Keratinocyte (primary cell): Measurements from ENCODE around the gene RAPGEFL1. TPM values are rescaled to one million over a fixed set of nuclear protein-coding genes. Genes with fewer than 3 reads are reported as not detected.

ENCODE experiments used
- DNase-seq: peaks from one replicate; pipeline ENCODE4 v3.0.0-alpha.2; 2011; ENCODE audit warnings: low read depth, missing footprints, low spot score
- FAIRE-seq: peaks from 2 replicates; lab custom pipeline; 2011; peaks lifted over from hg19 to GRCh38; lab: Jason Lieb, UNC
- H2AFZ ChIP-seq: 2 replicates; pipeline ENCODE4 v1.6.0; 2012; ENCODE audit warnings: low read length, control low read depth, inconsistent platforms; ENCODE audit not compliant: control insufficient read depth
- H3K27ac ChIP-seq: 2 replicates; pipeline ENCODE4 v1.5.1; 2011; ENCODE audit warnings: low read length; ENCODE audit not compliant: control insufficient read depth, insufficient read depth
- H3K27me3 ChIP-seq: 3 replicates; pipeline ENCODE4 v1.6.0; 2011; ENCODE audit warnings: low read length; ENCODE audit not compliant: control insufficient read depth, insufficient read depth; ENCODE audit errors: extremely low read depth
- H3K36me3 ChIP-seq, 2 experiments: 2 replicates in 1 of 2; 3 replicates in 1 of 2; pipeline ENCODE4 v1.5.1; 2011; ENCODE audit warnings: low read length in 2 of 2, mild to moderate bottlenecking in 1 of 2; ENCODE audit not compliant: control insufficient read depth in 2 of 2, insufficient read depth in 2 of 2; ENCODE audit errors: extremely low read depth in 1 of 2
- H3K4me1 ChIP-seq: 3 replicates; pipeline ENCODE4 v1.5.1; 2011; ENCODE audit warnings: low read length; ENCODE audit not compliant: control insufficient read depth, insufficient read depth; ENCODE audit errors: extremely low read depth
- H3K4me2 ChIP-seq: 3 replicates; pipeline ENCODE4 v1.6.0; 2011; ENCODE audit warnings: low read depth, low read length; ENCODE audit not compliant: control insufficient read depth, insufficient read depth; ENCODE audit errors: extremely low read depth
- H3K4me3 ChIP-seq, 3 experiments: fragments of 200-600 bp in 1 of 3; sonication (generic) in 1 of 3; 2 replicates in 2 of 3; 3 replicates in 1 of 3; pipeline ENCODE4 v1.5.1; 2011 to 2016; ENCODE audit warnings: low read length in 3 of 3, mild to moderate bottlenecking in 3 of 3, control low read depth in 2 of 3, inconsistent platforms in 1 of 3, low read depth in 1 of 3, mixed read lengths in 1 of 3, mixed run types in 1 of 3, moderate library complexity in 1 of 3; ENCODE audit not compliant: control insufficient read depth in 2 of 3, insufficient read depth in 2 of 3; ENCODE audit errors: extremely low read depth in 1 of 3
- H3K79me2 ChIP-seq: 2 replicates; pipeline ENCODE4 v1.6.0; 2012; ENCODE audit warnings: low read length; ENCODE audit not compliant: control insufficient read depth, insufficient read depth
- H3K9ac ChIP-seq: 3 replicates; pipeline ENCODE4 v1.6.0; 2011; ENCODE audit warnings: low read length; ENCODE audit not compliant: control insufficient read depth, insufficient read depth; ENCODE audit errors: extremely low read depth
- H3K9me1 ChIP-seq: 3 replicates; pipeline ENCODE4 v1.6.0; 2011; ENCODE audit warnings: low read length; ENCODE audit not compliant: control insufficient read depth, insufficient read depth; ENCODE audit errors: extremely low read depth
- H3K9me3 ChIP-seq: 2 replicates; pipeline ENCODE4 v1.5.1; 2012; ENCODE audit warnings: low read depth, low read length; ENCODE audit not compliant: control insufficient read depth
- H4K20me1 ChIP-seq: 3 replicates; pipeline ENCODE4 v1.6.0; 2011; ENCODE audit warnings: low read length; ENCODE audit not compliant: control insufficient read depth, insufficient read depth; ENCODE audit errors: extremely low read depth
- CTCF ChIP-seq, 3 experiments: IDR thresholded peaks in 1 of 3; conservative IDR thresholded peaks in 1 of 3; optimal IDR thresholded peaks in 1 of 3; 2 replicates in 2 of 3; 3 replicates in 1 of 3; pipeline versions ENCODE3 to v1.5.1; 2011; ENCODE audit warnings: low read length in 3 of 3, mild to moderate bottlenecking in 3 of 3, moderate library complexity in 2 of 3, control low read depth in 1 of 3, inconsistent platforms in 1 of 3; ENCODE audit not compliant: insufficient read depth in 2 of 3; ENCODE audit errors: extremely low read depth in 1 of 3
- EZH2 ChIP-seq: IDR thresholded peaks from one replicate; pipeline ENCODE4 v1.6.1; 2012; ENCODE audit warnings: inconsistent platforms, mild to moderate bottlenecking, low read length, moderate library complexity
- dilution Hi-C: fragments of 300-500 bp; cut with MboI; formaldehyde crosslinking; loops from one replicate; pipeline ENCODE4 v1.7.0; 2020; ENCODE audit warnings: low sequenced_read_pairs; ENCODE audit not compliant: extremely low pct_ligation_motif_present
- polyA plus RNA-seq, 5 experiments: library from polyadenylated mRNA; depleted of rRNA in 3 of 5; stranded (reverse) in 3 of 5; stranded (forward) in 1 of 5; unstranded in 1 of 5; fragments of >200 nt; gene quantifications; 1 replicate in 1 of 5; 2 replicates in 3 of 5; 3 replicates in 1 of 5; pipeline versions ENCODE4 v1.2.1 to v1.2.3, GENCODE V29; 2011 to 2012; ENCODE audit warnings: missing spikeins in 2 of 5, low read depth in 1 of 5, low replicate concordance in 1 of 5
- small RNA-seq, 3 experiments: library from RNA; depleted of rRNA; stranded (forward); fragments of <200 nt; gene quantifications; one replicate each; pipeline ENCODE3, GENCODE V24; 2012; ENCODE audit warnings: low read depth in 3 of 3, low replicate concordance in 1 of 3; ENCODE audit not compliant: insufficient read length in 3 of 3

Gene RAPGEFL1
- polyA plus RNA-seq, 1 donor (not counting 4 experiments of a cell fraction or from before 2014, with no cell fraction given), result 21.8 TPM

- H3K27ac ChIP-seq, result no peak overlapping the region
These were observed 67.0 kb downstream of the RAPGEFL1 start for GRCh38 chr17:40244255-40244654.

More at GRCh38 chr17:40244255-40244654, 67.0 kb downstream of the RAPGEFL1 start:
- Histone ChIP-seq H3K9ac (no peak overlapping the region), H3K9me3 (no peaks in the 10 kb centered on the region), H3K9me1 (no peaks in the 10 kb centered on the region), H4K20me1 (peaks cover 4% of the 10 kb centered on the region), H3K4me3 (no peak overlapping the region), H3K36me3 (peaks cover 3 to 4% of the 10 kb centered on the region in 2 experiments), H3K27me3 (no peaks in the 10 kb centered on the region), H2AFZ (no peak overlapping the region), H3K4me2 (no peak overlapping the region), H3K79me2 (peaks cover 82% of the 10 kb centered on the region), H3K4me1 (no peaks in the 10 kb centered on the region)
- TF ChIP-seq EZH2 (no peak), CTCF (optimal IDR thresholded peaks at IDR 0.05 in 1 of 3, IDR thresholded peaks at IDR 0.05 in 1 of 3, conservative IDR thresholded peaks at IDR 0.05 in 1 of 3; ENCODE audit: extremely low read depth in 1 of 3, insufficient read depth in 2 of 3, low read length in 3 of 3) (no peak)
- FAIRE-seq (no peak), DNase-seq (no peak)
- dilution Hi-C loops, result no loop called here

Small RNA genes within 50 kb of the gene (small RNA-seq; reads per million reads assigned to genes)
- 0 reads per million in 3 experiments for gene MIR6867

Other genes starting within 250 kb of the RAPGEFL1 start
- 22.0 to 91.4 TPM (median 36.3 TPM) in 3 replicates for gene ORMDL3, start 249.9 kb upstream of the RAPGEFL1 start, polyA plus RNA-seq
- not detected in 3 replicates for gene LRRC3C, start 249.7 kb upstream of the RAPGEFL1 start, polyA plus RNA-seq
- 5.0 to 9.8 TPM (median 8.5 TPM) in 3 replicates for gene GSDMA, start 214.5 kb upstream of the RAPGEFL1 start, polyA plus RNA-seq
- 97.1 to 169 TPM (median 108 TPM) in 3 replicates for gene PSMD3, start 196.7 kb upstream of the RAPGEFL1 start, polyA plus RNA-seq
- gene CSF3, start 162.0 kb upstream of the RAPGEFL1 start, polyA plus RNA-seq, result 0.19 to 0.84 TPM (median 0.76 TPM) in 3 replicates
- gene MED24, start 123.1 kb upstream of the RAPGEFL1 start, polyA plus RNA-seq, result 45.3 to 77.3 TPM (median 47.2 TPM) in 3 replicates
- 3.3 to 5.9 TPM (median 4.5 TPM) in 3 replicates for gene THRA, start 114.5 kb upstream of the RAPGEFL1 start, polyA plus RNA-seq
- 0.46 to 7.5 TPM (median 1.0 TPM) in 3 replicates for gene NR1D1, start 76.9 kb upstream of the RAPGEFL1 start, polyA plus RNA-seq
- gene MSL1, start 55.5 kb upstream of the RAPGEFL1 start, polyA plus RNA-seq, result 41.8 to 66.8 TPM (median 56.9 TPM) in 3 replicates
- gene CASC3, start 36.9 kb upstream of the RAPGEFL1 start, polyA plus RNA-seq, result 17.3 to 32.1 TPM (median 26.9 TPM) in 3 replicates
- 7.4 to 11.1 TPM (median 8.5 TPM) in 3 replicates for gene WIPF2, start 41.8 kb downstream of the RAPGEFL1 start, polyA plus RNA-seq
- 5.5 to 28.0 TPM (median 26.5 TPM) in 3 replicates for gene CDC6, start 110.4 kb downstream of the RAPGEFL1 start, polyA plus RNA-seq
- gene RARA, start 131.7 kb downstream of the RAPGEFL1 start, polyA plus RNA-seq, result 1.7 to 6.0 TPM (median 3.8 TPM) in 3 replicates
- gene GJD3, start 187.3 kb downstream of the RAPGEFL1 start, polyA plus RNA-seq, result not detected in 3 replicates
- 5.2 to 45.0 TPM (median 27.1 TPM) in 3 replicates for gene TOP2A, start 240.4 kb downstream of the RAPGEFL1 start, polyA plus RNA-seq